ENCODE data around the gene TLR8.

DNA sequence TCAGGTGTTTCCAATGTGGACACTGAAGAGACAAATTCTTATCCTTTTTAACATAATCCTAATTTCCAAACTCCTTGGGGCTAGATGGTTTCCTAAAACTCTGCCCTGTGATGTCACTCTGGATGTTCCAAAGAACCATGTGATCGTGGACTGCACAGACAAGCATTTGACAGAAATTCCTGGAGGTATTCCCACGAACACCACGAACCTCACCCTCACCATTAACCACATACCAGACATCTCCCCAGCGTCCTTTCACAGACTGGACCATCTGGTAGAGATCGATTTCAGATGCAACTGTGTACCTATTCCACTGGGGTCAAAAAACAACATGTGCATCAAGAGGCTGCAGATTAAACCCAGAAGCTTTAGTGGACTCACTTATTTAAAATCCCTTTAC lies 20.9 kb upstream of the TLR8 start:
- no peak for TF ChIP-seq POLR2A (IDR thresholded peaks at IDR 0.05; ENCODE audit: low read depth, low read length)
- no peak for TF ChIP-seq EP300 (IDR thresholded peaks at IDR 0.05; ENCODE audit: borderline replicate concordance in 1 of 2, control insufficient read depth in 1 of 2, low read depth in 2 of 2, low read length in 2 of 2)
- TF ChIP-seq ELK1 (IDR thresholded peaks at IDR 0.05; ENCODE audit: low read depth, low read length) = no peak
- TF ChIP-seq CTCF (IDR thresholded peaks at IDR 0.05 in 2 of 3, conservative IDR thresholded peaks at IDR 0.05 in 1 of 3; ENCODE audit: control insufficient read depth in 2 of 3, extremely low read depth in 1 of 3, insufficient read depth in 1 of 3, low read depth in 3 of 3, low read length in 3 of 3) = no peak
